GM12872 (cell line): ENCODE results near the gene ISYNA1.
A peak's percentile ranks its signal among the peaks of the same experiment; 100 is the strongest.

ENCODE experiments used
- TF ChIP-seq, protein P1 (sequence below): IDR thresholded peaks from 3 replicates; pipeline ENCODE4 v1.5.1; 2011; ENCODE audit warnings: low read depth, mild to moderate bottlenecking, low read length, moderate library complexity; ENCODE audit not compliant: insufficient read depth

The ISYNA1 gene

DNA sequence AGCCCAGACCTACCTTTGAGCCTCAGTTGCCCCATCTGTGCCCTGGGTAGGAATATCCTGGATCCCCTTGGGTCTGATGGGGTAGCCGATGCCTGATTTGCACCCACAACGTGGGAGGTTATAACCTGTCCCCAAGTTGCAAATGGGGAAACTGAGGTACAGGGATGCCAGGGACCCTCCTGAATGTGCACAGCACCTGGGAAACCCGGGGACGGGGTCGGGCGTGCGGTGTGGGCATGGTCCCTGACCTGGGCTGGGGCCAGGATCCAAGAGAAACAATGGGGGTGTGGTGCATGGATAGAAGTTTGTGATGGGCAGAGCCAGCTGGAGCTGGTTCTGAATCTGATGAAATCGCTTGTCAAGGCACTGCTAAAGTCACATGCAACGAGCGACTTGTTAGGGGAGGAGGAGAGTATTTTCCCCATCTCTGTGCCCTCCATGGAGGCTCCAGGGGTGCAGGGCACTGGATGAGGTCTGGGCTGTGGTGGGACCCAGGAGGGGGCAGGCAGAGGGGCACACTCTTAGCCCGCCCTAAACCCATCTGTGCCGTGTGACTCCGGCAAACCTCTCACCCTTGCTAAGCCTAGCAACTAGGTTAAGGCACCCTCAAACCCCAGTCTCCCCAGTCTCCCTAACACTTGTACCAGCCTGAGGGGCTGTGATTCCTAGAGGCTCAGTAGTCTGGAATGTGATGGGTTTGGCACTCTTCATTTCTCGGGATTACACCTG, 51.2 kb downstream of the ISYNA1 start:
- TF ChIP-seq, protein P1, sequence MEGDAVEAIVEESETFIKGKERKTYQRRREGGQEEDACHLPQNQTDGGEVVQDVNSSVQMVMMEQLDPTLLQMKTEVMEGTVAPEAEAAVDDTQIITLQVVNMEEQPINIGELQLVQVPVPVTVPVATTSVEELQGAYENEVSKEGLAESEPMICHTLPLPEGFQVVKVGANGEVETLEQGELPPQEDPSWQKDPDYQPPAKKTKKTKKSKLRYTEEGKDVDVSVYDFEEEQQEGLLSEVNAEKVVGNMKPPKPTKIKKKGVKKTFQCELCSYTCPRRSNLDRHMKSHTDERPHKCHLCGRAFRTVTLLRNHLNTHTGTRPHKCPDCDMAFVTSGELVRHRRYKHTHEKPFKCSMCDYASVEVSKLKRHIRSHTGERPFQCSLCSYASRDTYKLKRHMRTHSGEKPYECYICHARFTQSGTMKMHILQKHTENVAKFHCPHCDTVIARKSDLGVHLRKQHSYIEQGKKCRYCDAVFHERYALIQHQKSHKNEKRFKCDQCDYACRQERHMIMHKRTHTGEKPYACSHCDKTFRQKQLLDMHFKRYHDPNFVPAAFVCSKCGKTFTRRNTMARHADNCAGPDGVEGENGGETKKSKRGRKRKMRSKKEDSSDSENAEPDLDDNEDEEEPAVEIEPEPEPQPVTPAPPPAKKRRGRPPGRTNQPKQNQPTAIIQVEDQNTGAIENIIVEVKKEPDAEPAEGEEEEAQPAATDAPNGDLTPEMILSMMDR: no peak

DNA sequence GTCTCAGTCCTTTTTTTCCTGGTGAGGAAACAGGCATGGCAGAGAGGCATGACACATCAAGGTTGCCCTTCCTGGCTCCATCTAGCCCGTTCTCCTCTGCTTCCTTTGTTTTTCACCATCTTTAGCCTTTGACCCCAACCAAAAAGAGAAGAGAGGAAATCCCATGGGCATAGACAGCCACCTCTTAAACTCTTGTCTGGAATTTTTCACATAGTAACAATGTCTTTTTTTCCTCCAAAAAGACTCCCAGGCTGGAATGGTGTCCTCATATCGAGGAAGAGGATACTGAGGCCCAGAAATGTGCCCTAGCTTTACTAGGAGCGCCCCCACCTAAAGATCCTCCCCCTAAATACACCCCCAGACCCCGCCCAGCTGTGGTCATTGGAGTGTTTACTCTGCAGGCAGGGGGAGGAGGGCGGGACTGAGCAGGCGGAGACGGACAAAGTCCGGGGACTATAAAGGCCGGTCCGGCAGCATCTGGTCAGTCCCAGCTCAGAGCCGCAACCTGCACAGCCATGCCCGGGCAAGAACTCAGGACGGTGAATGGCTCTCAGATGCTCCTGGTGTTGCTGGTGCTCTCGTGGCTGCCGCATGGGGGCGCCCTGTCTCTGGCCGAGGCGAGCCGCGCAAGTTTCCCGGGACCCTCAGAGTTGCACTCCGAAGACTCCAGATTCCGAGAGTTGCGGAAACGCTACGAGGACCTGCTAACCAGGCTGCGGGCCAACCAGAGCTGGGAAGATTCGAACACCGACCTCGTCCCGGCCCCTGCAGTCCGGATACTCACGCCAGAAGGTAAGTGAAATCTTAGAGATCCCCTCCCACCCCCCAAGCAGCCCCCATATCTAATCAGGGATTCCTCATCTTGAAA, 52.0 kb downstream of the ISYNA1 start, which contains the start of gene GDF15:
GDF15 (plus strand) TSS at position 484 of the 868 bp plus-strand sequence; CDS start at position 516, 32 bp downstream.
- TF ChIP-seq, protein P1: peak; percentile 68

- TF ChIP-seq, protein P1: no peak
These were observed 52.6 kb downstream of the ISYNA1 start for GRCh38 chr19:18385359-18385674.

GRCh38 chr19:18384775-18385174, 53.2 kb downstream of the ISYNA1 start:
- TF ChIP-seq, protein P1: no peak
